Uterus (tissue), 4 donors: ENCODE results near the gene MCAM. TPM values are rescaled to one million over a fixed set of nuclear protein-coding genes. Genes with fewer than 3 reads are reported as not detected.
A peak's percentile ranks its signal among the peaks of the same experiment; 100 is the strongest.

Experiments used
- DNase-seq, 2 donors: peaks; one replicate each; pipeline ENCODE4 v3.0.0-alpha.2; 2019 to 2020
- H3K27ac ChIP-seq, 2 donors: fragments of 200-600 bp; sonication (generic); 1 replicate in 1 of 2; 2 replicates in 1 of 2; pipeline ENCODE4 v1.5.1; 2016 to 2018
- H3K27me3 ChIP-seq, 2 donors: fragments of 200-600 bp; sonication (generic); one replicate each; pipeline ENCODE4 v1.5.1; 2018 to 2019; ENCODE audit warnings: control low read depth in 1 of 2
- H3K36me3 ChIP-seq, 2 donors: fragments of 200-600 bp; sonication (generic); one replicate each; pipeline ENCODE4 v1.5.1; 2019; ENCODE audit warnings: control low read depth in 1 of 2
- H3K4me1 ChIP-seq, 2 donors: fragments of 200-600 bp; sonication (generic); one replicate each; pipeline ENCODE4 v1.5.1; 2018 to 2019; ENCODE audit warnings: control low read depth in 1 of 2
- H3K4me3 ChIP-seq, 2 donors: fragments of 200-600 bp; sonication (generic); 1 replicate in 1 of 2; 2 replicates in 1 of 2; pipeline ENCODE4 v1.5.1; 2018 to 2019; ENCODE audit warnings: mild to moderate bottlenecking in 1 of 2
- H3K9me3 ChIP-seq, 2 donors: fragments of 200-600 bp; sonication (generic); one replicate each; pipeline ENCODE4 v1.5.1; 2019; ENCODE audit warnings: control low read depth in 1 of 2
- CTCF ChIP-seq, 4 experiments: fragments of 200-600 bp in 2 of 4; fragments of 450-650 bp in 2 of 4; sonication (generic) in 2 of 4; IDR thresholded peaks; one replicate each; pipeline ENCODE4 v1.5.1; 2016 to 2019; ENCODE audit warnings: antibody characterized with exemption in 4 of 4, mild to moderate bottlenecking in 2 of 4, moderate library complexity in 1 of 4
- POLR2A ChIP-seq, 2 donors: fragments of 450-650 bp; IDR thresholded peaks; one replicate each; pipeline ENCODE4 v1.6.1; 2016; ENCODE audit warnings: antibody characterized with exemption in 2 of 2, mild to moderate bottlenecking in 1 of 2, moderate library complexity in 1 of 2
- intact Hi-C: fragments of 100-400 bp; cut with DNase I; formaldehyde crosslinking; loops from one replicate; pipeline ENCODE4 v1.15.1; 2023; ENCODE audit warnings: low total_unique reads
- total RNA-seq, 4 donors: library from RNA; depleted of rRNA in 3 of 4; stranded (reverse); fragments of >200 nt in 3 of 4; gene quantifications; one replicate each; pipeline versions ENCODE4 v1.1.0 to v1.2.4, GENCODE V29; 2014 to 2023
- donor health status: DM: yes; HTN: yes; CAD: no.

The MCAM gene
- total RNA-seq, 4 donors from 2014 or later, result 228 to 564 (median 354) TPM

GRCh38 chr11:119320776-119321524 lies 4.0 kb upstream of the MCAM start:
- H3K4me3 ChIP-seq, result peak overlapping the region; percentile 37 to 40
- H3K27me3 ChIP-seq, result no peaks in the 10 kb centered on the region
- TF ChIP-seq CTCF (IDR thresholded peaks at IDR 0.05), result no peak
- peak; percentile 81 for TF ChIP-seq POLR2A (IDR thresholded peaks at IDR 0.05)
- H3K27ac ChIP-seq, result peak overlapping the region; percentile 93 to 94
- H3K9me3 ChIP-seq, result no peaks in the 10 kb centered on the region
- DNase-seq, result peak; percentile 72 to 81
- peaks cover 0 to 6% of the 10 kb centered on the region in 2 donors for H3K4me1 ChIP-seq
- intact Hi-C loops, result loop anchor here (5.0 kb wide), 1 partner anchor 114 kb away; the partner anchor contains the start of gene CBL
- H3K36me3 ChIP-seq, result no peaks in the 10 kb centered on the region

- DNase-seq, result peak in 1 of 2 donors; percentile 35
- H3K27me3 ChIP-seq, result no peaks in the 10 kb centered on the region
- H3K27ac ChIP-seq, result peak overlapping the region; percentile 93 to 94
- H3K4me1 ChIP-seq, result peaks cover 0 to 6% of the 10 kb centered on the region in 2 donors
- intact Hi-C loops, result loop anchor here (5.0 kb wide), 1 partner anchor 113 kb away; the partner anchor contains the start of gene CBL
- H3K9me3 ChIP-seq, result no peaks in the 10 kb centered on the region
- H3K36me3 ChIP-seq, result no peaks in the 10 kb centered on the region
- TF ChIP-seq POLR2A (IDR thresholded peaks at IDR 0.05) (no peak), CTCF (IDR thresholded peaks at IDR 0.05) (no peak)
- H3K4me3 ChIP-seq, result peak overlapping the region; percentile 37 to 40
Observed at GRCh38 chr11:119320240-119320775, 3.4 kb upstream of the MCAM start.

GRCh38 chr11:119319700-119320239 lies 2.8 kb upstream of the MCAM start:
- no peak for DNase-seq
- Histone ChIP-seq H3K4me3 (no peak overlapping the region), H3K4me1 (peaks cover 0 to 6% of the 10 kb centered on the region in 2 donors), H3K27me3 (no peaks in the 10 kb centered on the region), H3K36me3 (no peaks in the 10 kb centered on the region), H3K27ac (peak overlapping the region; percentile 93 to 94), H3K9me3 (no peaks in the 10 kb centered on the region)
- intact Hi-C loops, result loop anchor here (5.0 kb wide), 1 partner anchor 112 kb away; the partner anchor contains the start of gene CBL
- no peak for TF ChIP-seq CTCF (IDR thresholded peaks at IDR 0.05)
- no peak for TF ChIP-seq POLR2A (IDR thresholded peaks at IDR 0.05)

GRCh38 chr11:119319136-119319699 lies 2.3 kb upstream of the MCAM start:
- TF ChIP-seq POLR2A (IDR thresholded peaks at IDR 0.05) (no peak), CTCF (IDR thresholded peaks at IDR 0.05) (no peak)
- Histone ChIP-seq H3K27me3 (no peaks in the 10 kb centered on the region), H3K4me1 (peaks cover 0 to 6% of the 10 kb centered on the region in 2 donors), H3K36me3 (no peaks in the 10 kb centered on the region), H3K4me3 (no peak overlapping the region), H3K9me3 (no peaks in the 10 kb centered on the region), H3K27ac (peak overlapping the region; percentile 93 to 94)
- no peak for DNase-seq
- intact Hi-C loops, result no loop called here
